H4 (cell line): ENCODE measurements around the gene FAM186B. TPM values are rescaled to one million over a fixed set of nuclear protein-coding genes. Genes with fewer than 3 reads are reported as not detected.

Experiments
- DNase-seq: peaks from one replicate; pipeline ENCODE4 v3.0.0-alpha.2; 2015; ENCODE audit warnings: low spot score
- total RNA-seq: library from RNA; depleted of rRNA; stranded (reverse); fragments of >200 nt; shearing (Covaris generic); gene quantifications from 2 replicates; pipeline ENCODE4 v1.2.3, GENCODE V29; 2014; rRNA removed

The FAM186B gene
- total RNA-seq, 1 experiment from 2014 or later = 0.39 TPM

DNA sequence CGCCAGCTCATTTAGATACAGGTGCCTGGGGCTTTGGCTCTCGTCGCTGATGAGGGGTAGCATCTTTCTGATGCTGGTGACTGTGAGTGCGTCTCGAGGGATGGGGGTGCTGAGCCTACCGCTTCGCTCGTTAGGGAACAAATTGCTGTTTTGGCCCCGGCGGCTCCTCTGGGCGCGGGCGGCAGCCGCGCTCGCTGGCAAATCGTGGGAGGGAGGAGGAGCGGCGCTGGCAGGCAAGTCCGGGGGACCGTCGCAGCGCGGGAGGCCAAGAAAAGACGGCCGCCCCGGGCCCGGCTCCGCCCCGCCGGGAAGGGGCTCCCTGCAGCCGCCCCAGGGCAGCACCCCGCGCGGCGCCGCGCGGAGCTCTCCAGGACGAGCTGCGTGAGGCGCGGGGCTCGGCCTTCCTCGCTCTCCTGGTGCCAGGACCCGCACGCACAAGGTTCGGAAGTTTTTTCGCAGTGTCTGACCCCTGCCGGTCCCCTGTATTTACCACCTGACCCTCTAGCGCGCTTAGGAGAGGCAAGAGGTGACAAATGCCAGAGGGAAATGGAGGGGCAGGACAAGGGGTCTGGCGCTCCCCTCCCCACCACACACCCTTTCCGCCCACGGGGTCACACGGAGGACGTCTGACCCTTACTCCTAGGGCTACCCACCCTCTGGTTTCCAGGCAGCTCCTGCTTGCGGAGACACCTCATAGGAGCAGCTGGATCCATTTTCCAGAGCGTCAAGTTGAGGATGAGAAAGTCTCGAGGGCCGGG, 67.5 kb downstream of the FAM186B start:
- DNase-seq = no peak

Other genes with a start within 250 kb of the FAM186B start
- 24.4 and 34.1 TPM in 2 replicates for gene SPATS2, start 238.2 kb downstream of the FAM186B start, total RNA-seq
- 0.70 and 1.6 TPM in 2 replicates for gene KCNH3, start 66.6 kb downstream of the FAM186B start, total RNA-seq
- 71.7 and 77.8 TPM in 2 replicates for gene MCRS1, start 37.5 kb downstream of the FAM186B start, total RNA-seq
- 5.8 and 9.8 TPM in 2 replicates for gene PRPF40B, start 17.9 kb upstream of the FAM186B start, total RNA-seq
- 9.1 and 10.6 TPM in 2 replicates for gene FMNL3, start 101.8 kb upstream of the FAM186B start, total RNA-seq
- 554 and 683 TPM in 2 replicates for gene TMBIM6, start 135.9 kb upstream of the FAM186B start, total RNA-seq
- gene NCKAP5L, start 222.8 kb upstream of the FAM186B start, total RNA-seq = 4.9 and 8.9 TPM in 2 replicates
- 4.9 and 6.4 TPM in 2 replicates for gene BCDIN3D, start 237.5 kb upstream of the FAM186B start, total RNA-seq